ENCODE data around the gene FGD2.

DNA sequence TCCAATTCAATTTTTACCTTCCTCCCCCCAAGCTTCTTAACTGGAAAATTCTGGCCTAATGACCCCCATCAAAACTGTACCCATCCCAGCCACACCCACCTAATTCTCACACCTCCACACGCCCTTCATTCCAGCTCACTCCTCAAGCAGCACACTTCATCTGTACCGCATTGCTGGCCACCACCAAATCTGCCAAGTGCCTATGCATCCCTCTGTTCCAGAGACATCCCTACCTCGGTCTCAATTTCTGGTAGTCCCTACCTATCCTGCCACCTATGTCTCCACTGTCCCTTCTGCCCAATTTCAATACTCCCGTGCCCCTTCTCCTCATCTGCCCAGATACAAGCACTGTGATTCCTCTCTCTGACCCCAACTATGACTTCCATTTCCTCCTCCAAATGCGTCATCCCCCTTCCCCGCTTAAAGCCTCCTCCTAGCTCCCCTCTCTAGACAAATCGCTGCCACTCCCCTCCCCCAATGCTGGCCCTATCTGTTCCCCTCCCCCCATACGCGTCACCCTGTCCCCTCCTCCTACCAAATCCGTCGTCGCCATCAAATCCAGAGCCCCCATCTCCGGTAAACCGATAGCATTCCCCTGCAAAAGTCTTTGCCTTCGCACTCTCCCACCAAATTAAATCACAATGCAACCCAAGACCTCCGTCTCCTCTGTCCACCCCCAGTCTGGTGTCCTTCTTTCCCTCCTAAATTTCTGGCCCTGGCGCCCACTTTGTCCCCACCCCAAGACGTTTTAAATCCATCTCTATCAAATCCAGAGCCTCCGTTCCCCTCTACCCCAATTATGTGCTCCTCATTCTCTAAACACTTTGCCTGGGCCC, 20.7 kb upstream of the FGD2 start:
- TF ChIP-seq CTCF (IDR thresholded peaks at IDR 0.05): no peak
- TF ChIP-seq POLR2A (IDR thresholded peaks at IDR 0.05): no peak
- no peak for TF ChIP-seq EP300 (IDR thresholded peaks at IDR 0.05)
- no peak for TF ChIP-seq POLR2AphosphoS5 (IDR thresholded peaks at IDR 0.05)
